KOPT-K1 (cell line): Measurements from ENCODE around the gene APAF1.

Experiments
- H3K27ac ChIP-seq: fragments of 200-600 bp; sonication (generic); 2 replicates; pipeline ENCODE4 v1.5.1; 2016; ENCODE audit warnings: antibody characterized with exemption, mild to moderate bottlenecking, low read depth, low read length; ENCODE audit not compliant: poor library complexity, severe bottlenecking
- H3K36me3 ChIP-seq: fragments of 200-600 bp; sonication (generic); 2 replicates; pipeline ENCODE4 v1.5.1; 2017; ENCODE audit warnings: antibody characterized with exemption, mild to moderate bottlenecking, low read length, moderate library complexity; ENCODE audit not compliant: insufficient read depth
- H3K9me3 ChIP-seq: fragments of 200-600 bp; sonication (generic); 2 replicates; pipeline ENCODE4 v1.5.1; 2017; ENCODE audit warnings: antibody characterized with exemption, low read length, mild to moderate bottlenecking; ENCODE audit not compliant: insufficient read depth, poor library complexity, severe bottlenecking

The APAF1 gene

GRCh38 chr12:98696036-98696646 is 51.1 kb downstream of the APAF1 start:
- no peak overlapping the region for H3K27ac ChIP-seq
- H3K9me3 ChIP-seq, result no peaks in the 10 kb centered on the region
- peaks cover 14% of the 10 kb centered on the region; the same call in 1 of the 2 replicates for H3K36me3 ChIP-seq

- no peaks in the 10 kb centered on the region for H3K9me3 ChIP-seq
- peaks cover 14% of the 10 kb centered on the region; the same call in 1 of the 2 replicates for H3K36me3 ChIP-seq
- H3K27ac ChIP-seq, result no peak overlapping the region
These were observed 52.1 kb downstream of the APAF1 start for GRCh38 chr12:98697209-98697608.

GRCh38 chr12:98698603-98699463 is 53.7 kb downstream of the APAF1 start:
- Histone ChIP-seq H3K27ac (no peak overlapping the region), H3K36me3 (peaks cover 14% of the 10 kb centered on the region; the same call in 1 of the 2 replicates), H3K9me3 (no peaks in the 10 kb centered on the region)

GRCh38 chr12:98699586-98699985 is 54.5 kb downstream of the APAF1 start:
- H3K36me3 ChIP-seq, result peaks cover 14% of the 10 kb centered on the region; the same call in 1 of the 2 replicates
- no peak overlapping the region for H3K27ac ChIP-seq

GRCh38 chr12:98701166-98701565 is 56.1 kb downstream of the APAF1 start:
- Histone ChIP-seq H3K27ac (no peak overlapping the region), H3K36me3 (peaks cover 14% of the 10 kb centered on the region; the same call in 1 of the 2 replicates)

More at GRCh38 chr12:98699586-98699985, 54.5 kb downstream of the APAF1 start:
- no peaks in the 10 kb centered on the region for H3K9me3 ChIP-seq

GRCh38 chr12:98709022-98709421 is 63.9 kb downstream of the APAF1 start:
- H3K27ac ChIP-seq, result no peak overlapping the region
- no peaks in the 10 kb centered on the region for H3K9me3 ChIP-seq
- H3K36me3 ChIP-seq, result peaks cover 21% of the 10 kb centered on the region

More at GRCh38 chr12:98701166-98701565, 56.1 kb downstream of the APAF1 start:
- H3K9me3 ChIP-seq, result no peaks in the 10 kb centered on the region

- H3K36me3 ChIP-seq, result peaks cover 14% of the 10 kb centered on the region
These were observed 69.3 kb downstream of the APAF1 start for GRCh38 chr12:98714426-98714825.

GRCh38 chr12:98719515-98720504 is 74.7 kb downstream of the APAF1 start:
- H3K9me3 ChIP-seq, result no peaks in the 10 kb centered on the region
- H3K36me3 ChIP-seq, result no peaks in the 10 kb centered on the region; the same call in 1 of the 2 replicates
- H3K27ac ChIP-seq, result no peak overlapping the region

More at GRCh38 chr12:98714426-98714825, 69.3 kb downstream of the APAF1 start:
- no peak overlapping the region for H3K27ac ChIP-seq
- no peaks in the 10 kb centered on the region for H3K9me3 ChIP-seq

GRCh38 chr12:98721204-98721702 is 76.2 kb downstream of the APAF1 start:
- no peak overlapping the region for H3K27ac ChIP-seq
- H3K36me3 ChIP-seq, result peaks cover 7% of the 10 kb centered on the region; the same call in 1 of the 2 replicates
- H3K9me3 ChIP-seq, result no peaks in the 10 kb centered on the region

- peaks cover 15% of the 10 kb centered on the region for H3K36me3 ChIP-seq
- no peak overlapping the region for H3K27ac ChIP-seq
- H3K9me3 ChIP-seq, result no peaks in the 10 kb centered on the region
These were observed 79.5 kb downstream of the APAF1 start for GRCh38 chr12:98724384-98725155.

GRCh38 chr12:98725476-98726247 is 80.6 kb downstream of the APAF1 start:
- peaks cover 22% of the 10 kb centered on the region for H3K36me3 ChIP-seq
- H3K9me3 ChIP-seq, result no peaks in the 10 kb centered on the region
- H3K27ac ChIP-seq, result no peak overlapping the region

- Histone ChIP-seq H3K36me3 (peaks cover 29% of the 10 kb centered on the region), H3K27ac (no peak overlapping the region)
These were observed 82.1 kb downstream of the APAF1 start for GRCh38 chr12:98727196-98727595.

GRCh38 chr12:98730412-98730811 is 85.3 kb downstream of the APAF1 start:
- H3K9me3 ChIP-seq, result no peaks in the 10 kb centered on the region
- H3K36me3 ChIP-seq, result peaks cover 25% of the 10 kb centered on the region

More at GRCh38 chr12:98727196-98727595, 82.1 kb downstream of the APAF1 start:
- no peaks in the 10 kb centered on the region for H3K9me3 ChIP-seq

More at GRCh38 chr12:98730412-98730811, 85.3 kb downstream of the APAF1 start:
- H3K27ac ChIP-seq, result no peak overlapping the region
